GM23338 (cell line): ENCODE results near the gene NCOA7. TPM values are rescaled to one million over a fixed set of nuclear protein-coding genes. Genes with fewer than 3 reads are reported as not detected.

ENCODE experiments used
- ATAC-seq: fragments of 200-7000 bp; cut with Tn5 transposase; 3 replicates; pipeline ENCODE4 v1.9.1; 2020
- DNase-seq: peaks from one replicate; pipeline ENCODE4 v3.0.0-alpha.2; 2015; ENCODE audit warnings: low spot score
- H2AFZ ChIP-seq: fragments of 200-600 bp; sonication (generic); 2 replicates; pipeline ENCODE4 v1.8.0; 2016; ENCODE audit warnings: antibody characterized with exemption, mild to moderate bottlenecking, moderate library complexity
- H3F3A ChIP-seq: fragments of 200-600 bp; sonication (generic); replicated peaks from 2 replicates; pipeline ENCODE4 v1.8.0; 2017; ENCODE audit warnings: antibody characterized with exemption, mixed run types, low read depth
- H3K27ac ChIP-seq: fragments of 200-600 bp; sonication (generic); 2 replicates; pipeline ENCODE4 v1.6.1; 2016; ENCODE audit warnings: low read depth
- H3K27me3 ChIP-seq: fragments of 200-600 bp; sonication (generic); 2 replicates; pipeline ENCODE4 v1.8.0; 2016; ENCODE audit warnings: mild to moderate bottlenecking, mixed run types, moderate library complexity; ENCODE audit not compliant: insufficient read depth
- H3K36me3 ChIP-seq: fragments of 200-600 bp; sonication (generic); 2 replicates; pipeline ENCODE4 v1.8.0; 2016; ENCODE audit warnings: mild to moderate bottlenecking; ENCODE audit not compliant: insufficient read depth
- H3K4me1 ChIP-seq: fragments of 200-600 bp; sonication (generic); 2 replicates; pipeline ENCODE4 v1.8.0; 2016; ENCODE audit warnings: mild to moderate bottlenecking, moderate library complexity; ENCODE audit not compliant: insufficient read depth
- H3K4me2 ChIP-seq: fragments of 200-600 bp; sonication (generic); 2 replicates; pipeline ENCODE4 v1.7.1; 2017; ENCODE audit warnings: mixed run types
- H3K4me3 ChIP-seq: fragments of 200-600 bp; sonication (generic); 2 replicates; pipeline ENCODE4 v1.6.1; 2016; ENCODE audit warnings: mixed run types
- H3K79me2 ChIP-seq: fragments of 200-600 bp; sonication (generic); replicated peaks from 2 replicates; pipeline ENCODE4 v1.8.0; 2017; ENCODE audit warnings: mild to moderate bottlenecking; ENCODE audit not compliant: insufficient read depth
- H3K9me2 ChIP-seq: fragments of 200-600 bp; sonication (generic); 2 replicates; pipeline ENCODE4 v1.8.0; 2017; ENCODE audit not compliant: insufficient read depth
- H4K20me1 ChIP-seq: fragments of 200-600 bp; sonication (generic); replicated peaks from 2 replicates; pipeline ENCODE4 v1.8.0; 2017; ENCODE audit warnings: mild to moderate bottlenecking; ENCODE audit not compliant: insufficient read depth
- H3K27ac Mint-ChIP-seq: 2 replicates; pipeline ENCODE4 v1.8.0; 2020; ENCODE audit warnings: inconsistent platforms, mild to moderate bottlenecking, moderate library complexity, mixed read lengths
- H3K27me3 Mint-ChIP-seq: 3 replicates; pipeline ENCODE4 v1.8.0; 2022; ENCODE audit warnings: low read depth, mild to moderate bottlenecking, moderate library complexity, mixed read lengths, inconsistent platforms; ENCODE audit not compliant: insufficient read depth, poor library complexity
- H3K36me3 Mint-ChIP-seq: 3 replicates; pipeline ENCODE4 v1.8.0; 2021; ENCODE audit warnings: low read depth, mild to moderate bottlenecking, inconsistent platforms, moderate library complexity, mixed read lengths
- H3K4me1 Mint-ChIP-seq: 3 replicates; pipeline ENCODE4 v1.8.0; 2020; ENCODE audit warnings: mild to moderate bottlenecking, inconsistent platforms, mixed read lengths
- H3K4me3 Mint-ChIP-seq: 3 replicates; pipeline ENCODE4 v1.8.0; 2021; ENCODE audit warnings: moderate library complexity, mild to moderate bottlenecking, inconsistent platforms, mixed read lengths
- H3K9me3 Mint-ChIP-seq: 3 replicates; pipeline ENCODE4 v1.8.0; 2020; ENCODE audit warnings: moderate library complexity, mild to moderate bottlenecking, inconsistent platforms, mixed read lengths
- CREB1 ChIP-seq: fragments of 250-450 bp; sonication (Bioruptor Pico); IDR thresholded peaks from 2 replicates; pipeline ENCODE4 v1.5.0; 2020; ENCODE audit warnings: low read depth, mild to moderate bottlenecking, moderate library complexity
- ETS1 ChIP-seq: IDR thresholded peaks from 2 replicates; pipeline ENCODE4 v1.6.1; 2016; ENCODE audit warnings: antibody characterized with exemption
- EZH2 ChIP-seq: fragments of 200-600 bp; sonication (generic); IDR thresholded peaks from one replicate; pipeline ENCODE4 v1.8.0; 2017; ENCODE audit warnings: antibody characterized with exemption, mild to moderate bottlenecking, low read depth; ENCODE audit not compliant: unreplicated experiment
- EZH2phosphoT487 ChIP-seq: fragments of 200-600 bp; sonication (generic); IDR thresholded peaks from one replicate; pipeline ENCODE4 v1.8.1; 2018; ENCODE audit warnings: antibody characterized with exemption; ENCODE audit not compliant: unreplicated experiment
- JUNB ChIP-seq: IDR thresholded peaks from one replicate; pipeline ENCODE4 v1.6.1; 2016; ENCODE audit warnings: antibody characterized with exemption; ENCODE audit not compliant: unreplicated experiment
- NANOG ChIP-seq: IDR thresholded peaks from 2 replicates; pipeline ENCODE4 v1.6.1; 2016; ENCODE audit warnings: antibody characterized with exemption, borderline replicate concordance
- POLR2AphosphoS5 ChIP-seq: IDR thresholded peaks from 2 replicates; pipeline ENCODE4 v1.6.1; 2016; ENCODE audit warnings: antibody characterized with exemption, low read depth
- STAT1 ChIP-seq: IDR thresholded peaks from one replicate; pipeline ENCODE4 v1.6.1; 2016; ENCODE audit warnings: antibody characterized with exemption; ENCODE audit not compliant: unreplicated experiment
- ZNF331 ChIP-seq: fragments of 250-450 bp; sonication (Bioruptor Pico); IDR thresholded peaks from 2 replicates; pipeline ENCODE4 v1.5.0; 2020; ENCODE audit warnings: low read depth, mild to moderate bottlenecking, moderate library complexity
- polyA plus RNA-seq: library from polyadenylated mRNA; unstranded; fragments of >200 nt; fragmentation: Nextera tagmentation; extraction: Ambion mirVana; gene quantifications from 2 replicates; pipeline ENCODE4 v1.2.1, GENCODE V29; 2016
- total RNA-seq: library from RNA; depleted of rRNA; stranded (reverse); fragments of >200 nt; shearing (Covaris generic); gene quantifications from 2 replicates; pipeline ENCODE4 v1.2.3, GENCODE V29; 2014
- TF ChIP-seq, protein P1 (sequence below), 2 experiments: fragments of 200-600 bp in 1 of 2; sonication (generic) in 1 of 2; conservative IDR thresholded peaks; 2 replicates each; pipeline versions ENCODE4 v1.5.1 to v1.6.1; 2016 to 2017; ENCODE audit warnings: antibody characterized with exemption in 2 of 2, low read depth in 2 of 2, mild to moderate bottlenecking in 2 of 2, moderate library complexity in 1 of 2
- TF ChIP-seq, protein P2 (sequence below): IDR thresholded peaks from one replicate; pipeline ENCODE4 v1.6.1; 2018; ENCODE audit warnings: antibody characterized with exemption; ENCODE audit not compliant: unreplicated experiment

Gene NCOA7
- total and polyA plus RNA-seq, 2 experiments from 2014 or later = 9.3 to 15.7 TPM

DNA sequence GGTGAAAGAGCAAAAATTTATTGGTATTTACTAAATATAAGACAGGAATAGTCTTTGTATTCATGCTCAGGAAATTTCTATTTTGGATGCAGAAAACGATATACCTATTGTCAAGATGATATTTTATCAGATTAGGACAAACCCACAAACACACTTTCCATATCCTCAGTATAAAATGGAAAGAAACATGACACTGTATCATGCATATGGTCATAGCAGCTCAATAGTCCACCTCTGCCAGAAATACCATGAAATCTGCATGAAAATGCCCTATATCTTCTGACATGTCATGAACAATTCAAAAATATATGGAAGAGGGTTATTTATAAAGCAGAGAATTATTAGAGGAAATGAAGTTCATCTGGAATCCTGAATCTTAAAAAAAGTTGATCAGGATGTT is 154.1 kb downstream of the NCOA7 start (continued):
- TF ChIP-seq, protein P1, sequence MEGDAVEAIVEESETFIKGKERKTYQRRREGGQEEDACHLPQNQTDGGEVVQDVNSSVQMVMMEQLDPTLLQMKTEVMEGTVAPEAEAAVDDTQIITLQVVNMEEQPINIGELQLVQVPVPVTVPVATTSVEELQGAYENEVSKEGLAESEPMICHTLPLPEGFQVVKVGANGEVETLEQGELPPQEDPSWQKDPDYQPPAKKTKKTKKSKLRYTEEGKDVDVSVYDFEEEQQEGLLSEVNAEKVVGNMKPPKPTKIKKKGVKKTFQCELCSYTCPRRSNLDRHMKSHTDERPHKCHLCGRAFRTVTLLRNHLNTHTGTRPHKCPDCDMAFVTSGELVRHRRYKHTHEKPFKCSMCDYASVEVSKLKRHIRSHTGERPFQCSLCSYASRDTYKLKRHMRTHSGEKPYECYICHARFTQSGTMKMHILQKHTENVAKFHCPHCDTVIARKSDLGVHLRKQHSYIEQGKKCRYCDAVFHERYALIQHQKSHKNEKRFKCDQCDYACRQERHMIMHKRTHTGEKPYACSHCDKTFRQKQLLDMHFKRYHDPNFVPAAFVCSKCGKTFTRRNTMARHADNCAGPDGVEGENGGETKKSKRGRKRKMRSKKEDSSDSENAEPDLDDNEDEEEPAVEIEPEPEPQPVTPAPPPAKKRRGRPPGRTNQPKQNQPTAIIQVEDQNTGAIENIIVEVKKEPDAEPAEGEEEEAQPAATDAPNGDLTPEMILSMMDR (conservative IDR thresholded peaks at IDR 0.05; ENCODE audit: low read depth in 2 of 2) = no peak
- no peak for TF ChIP-seq JUNB
- TF ChIP-seq, protein P2, sequence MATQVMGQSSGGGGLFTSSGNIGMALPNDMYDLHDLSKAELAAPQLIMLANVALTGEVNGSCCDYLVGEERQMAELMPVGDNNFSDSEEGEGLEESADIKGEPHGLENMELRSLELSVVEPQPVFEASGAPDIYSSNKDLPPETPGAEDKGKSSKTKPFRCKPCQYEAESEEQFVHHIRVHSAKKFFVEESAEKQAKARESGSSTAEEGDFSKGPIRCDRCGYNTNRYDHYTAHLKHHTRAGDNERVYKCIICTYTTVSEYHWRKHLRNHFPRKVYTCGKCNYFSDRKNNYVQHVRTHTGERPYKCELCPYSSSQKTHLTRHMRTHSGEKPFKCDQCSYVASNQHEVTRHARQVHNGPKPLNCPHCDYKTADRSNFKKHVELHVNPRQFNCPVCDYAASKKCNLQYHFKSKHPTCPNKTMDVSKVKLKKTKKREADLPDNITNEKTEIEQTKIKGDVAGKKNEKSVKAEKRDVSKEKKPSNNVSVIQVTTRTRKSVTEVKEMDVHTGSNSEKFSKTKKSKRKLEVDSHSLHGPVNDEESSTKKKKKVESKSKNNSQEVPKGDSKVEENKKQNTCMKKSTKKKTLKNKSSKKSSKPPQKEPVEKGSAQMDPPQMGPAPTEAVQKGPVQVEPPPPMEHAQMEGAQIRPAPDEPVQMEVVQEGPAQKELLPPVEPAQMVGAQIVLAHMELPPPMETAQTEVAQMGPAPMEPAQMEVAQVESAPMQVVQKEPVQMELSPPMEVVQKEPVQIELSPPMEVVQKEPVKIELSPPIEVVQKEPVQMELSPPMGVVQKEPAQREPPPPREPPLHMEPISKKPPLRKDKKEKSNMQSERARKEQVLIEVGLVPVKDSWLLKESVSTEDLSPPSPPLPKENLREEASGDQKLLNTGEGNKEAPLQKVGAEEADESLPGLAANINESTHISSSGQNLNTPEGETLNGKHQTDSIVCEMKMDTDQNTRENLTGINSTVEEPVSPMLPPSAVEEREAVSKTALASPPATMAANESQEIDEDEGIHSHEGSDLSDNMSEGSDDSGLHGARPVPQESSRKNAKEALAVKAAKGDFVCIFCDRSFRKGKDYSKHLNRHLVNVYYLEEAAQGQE = no peak
- no peak for TF ChIP-seq POLR2AphosphoS5
- TF ChIP-seq NANOG = no peak
- TF ChIP-seq ZNF331 = no peak
- no peak for TF ChIP-seq ETS1
- TF ChIP-seq STAT1 = no peak
- no peak for TF ChIP-seq CREB1
- TF ChIP-seq EZH2 = no peak
- TF ChIP-seq EZH2phosphoT487 = no peak

- ATAC-seq (no peak), DNase-seq (no peak)
- H3K4me3 Mint-ChIP-seq = no peak overlapping the region
- no peak overlapping the region for H3K4me3 ChIP-seq
- no peak overlapping the region for H3K4me2 ChIP-seq
- H3K27me3 ChIP-seq = no peaks in the 10 kb centered on the region
- no peak overlapping the region for H3K27ac Mint-ChIP-seq
- H4K20me1 ChIP-seq = no peaks in the 10 kb centered on the region
- no peaks in the 10 kb centered on the region for H3K9me2 ChIP-seq
- no peaks in the 10 kb centered on the region for H3K36me3 ChIP-seq
- H3K4me1 ChIP-seq = peaks cover 2% of the 10 kb centered on the region; the same call in 1 of the 2 replicates
- H3K9me3 Mint-ChIP-seq = no peaks in the 10 kb centered on the region
- no peaks in the 10 kb centered on the region for H3K79me2 ChIP-seq
- peaks cover 7% of the 10 kb centered on the region for H3K4me1 Mint-ChIP-seq
- no peak overlapping the region for H3K27ac ChIP-seq
- H3K27me3 Mint-ChIP-seq = no peaks in the 10 kb centered on the region
- peak overlapping the region; percentile 49; the same call in 1 of the 2 replicates for H2AFZ ChIP-seq
- 0 out of 2 replicates have a peak, but pooled peaks cover 3% of the 10 kb centered on the region for H3F3A ChIP-seq
- H3K36me3 Mint-ChIP-seq = no peaks in the 10 kb centered on the region
- TF ChIP-seq, protein P1 (conservative IDR thresholded peaks at IDR 0.05; ENCODE audit: low read depth in 2 of 2) = no peak
- TF ChIP-seq ETS1 = no peak
- TF ChIP-seq, protein P2 = no peak
Observed at GRCh38 chr6:125945378-125946141, 154.8 kb downstream of the NCOA7 start.
